Lung (tissue), 12 donors: ENCODE measurements around the gene TAF1B. TPM values are rescaled to one million over a fixed set of nuclear protein-coding genes. Genes with fewer than 3 reads are reported as not detected.

Experiments used
- ATAC-seq: fragments of 200-7000 bp; cut with Tn5 transposase; one replicate; pipeline ENCODE4 v1.9.1; 2020; ENCODE audit warnings: moderate number of reproducible peaks; ENCODE audit not compliant: insufficient read depth, low FRiP score
- DNase-seq, 3 donors: peaks; one replicate each; pipeline ENCODE4 v3.0.0-alpha.2; 2013 to 2017
- H3K27ac ChIP-seq, 2 donors: one replicate each; pipeline ENCODE4 v1.5.1; 2013; ENCODE audit warnings: mild to moderate bottlenecking in 2 of 2, moderate library complexity in 2 of 2, control low read depth in 1 of 2, inconsistent platforms in 1 of 2, low read depth in 1 of 2, low read length in 1 of 2
- H3K27me3 ChIP-seq, 3 donors: one replicate each; pipeline ENCODE4 v1.5.1; 2013; ENCODE audit warnings: low read length in 2 of 3; ENCODE audit not compliant: control insufficient read depth in 3 of 3, insufficient read depth in 3 of 3
- H3K36me3 ChIP-seq, 4 donors: one replicate each; pipeline ENCODE4 v1.5.1; 2013; ENCODE audit warnings: low read length in 4 of 4, mild to moderate bottlenecking in 1 of 4, moderate library complexity in 1 of 4; ENCODE audit not compliant: control insufficient read depth in 4 of 4, insufficient read depth in 4 of 4
- H3K4me1 ChIP-seq, 5 donors: one replicate each; pipeline ENCODE4 v1.5.1; 2013; ENCODE audit warnings: low read length in 5 of 5, mild to moderate bottlenecking in 2 of 5, moderate library complexity in 1 of 5; ENCODE audit not compliant: control insufficient read depth in 5 of 5, insufficient read depth in 5 of 5
- H3K4me3 ChIP-seq: one replicate; pipeline ENCODE4 v1.5.1; 2013; ENCODE audit warnings: mild to moderate bottlenecking, control low read depth, moderate library complexity
- H3K9ac ChIP-seq, 2 donors: one replicate each; pipeline ENCODE4 v1.5.1; 2013; ENCODE audit warnings: low read length in 2 of 2, control low read depth in 1 of 2; ENCODE audit not compliant: insufficient read depth in 1 of 2
- H3K9me3 ChIP-seq, 4 donors: one replicate each; pipeline ENCODE4 v1.5.1; 2013; ENCODE audit warnings: low read length in 3 of 4, mild to moderate bottlenecking in 1 of 4, moderate library complexity in 1 of 4; ENCODE audit not compliant: control insufficient read depth in 4 of 4, insufficient read depth in 3 of 4
- CTCF ChIP-seq: IDR thresholded peaks from 2 replicates; pipeline ENCODE4 v1.5.1; 2012; ENCODE audit warnings: mild to moderate bottlenecking; ENCODE audit errors: control extremely low read depth, extremely low read depth
- WGBS, 2 donors: extraction: QIAGEN DNeasy Blood & Tissue Kit; methylation state at CpG; one replicate each; pipeline ENCODE4 v1.1.7; 2013; 5-methylcytosine and 5-hydroxymethylcytosine counted together
- polyA plus RNA-seq, 2 donors: library from polyadenylated mRNA; stranded (reverse); fragments of 200-250 nt; gene quantifications; one replicate each; pipeline ENCODE4 v1.2.1, GENCODE V29; 2013
- total RNA-seq, 2 donors: library from RNA; depleted of rRNA in 1 of 2; stranded (reverse); fragments of >200 nt in 1 of 2; gene quantifications; one replicate each; pipeline ENCODE4 v1.2.1, GENCODE V29; 2014 to 2021
- donor health status: control.
- donor health status: control.
- donor health status: Bipolar disorder and iron deficiency.
- donor health status: healthy.
- donor health status: DM: yes; HTN: yes; CAD: no.

Gene TAF1B
- total and polyA plus RNA-seq, 4 donors = 6.1 to 46.3 (median 14.9) TPM

GRCh38 chr2:9821805-9822445, 21.3 kb upstream of the TAF1B start:
- Histone ChIP-seq H3K4me1 (no peaks in the 10 kb centered on the region), H3K9ac (no peak overlapping the region), H3K27ac (no peak overlapping the region), H3K4me3 (no peak overlapping the region), H3K9me3 (no peaks in the 10 kb centered on the region), H3K36me3 (no peaks in the 10 kb centered on the region), H3K27me3 (no peaks in the 10 kb centered on the region)
- no peak for DNase-seq
- TF ChIP-seq CTCF = no peak
- ATAC-seq = no peak
- WGBS, 2 donors = 94 to 97% methylated on average over 12 of the region's 12 CpGs

- Histone ChIP-seq H3K27me3 (no peaks in the 10 kb centered on the region), H3K4me3 (no peak overlapping the region), H3K9me3 (no peaks in the 10 kb centered on the region), H3K9ac (no peak overlapping the region), H3K27ac (no peak overlapping the region), H3K4me1 (no peaks in the 10 kb centered on the region), H3K36me3 (no peaks in the 10 kb centered on the region)
- 96 to 97% methylated on average over 3 of the region's 3 CpGs for WGBS, 2 donors
- ATAC-seq (no peak), DNase-seq (no peak)
- no peak for TF ChIP-seq CTCF
Measured at GRCh38 chr2:9824441-9824840, 18.8 kb upstream of the TAF1B start.

- no peak overlapping the region for H3K9ac ChIP-seq
- no peak overlapping the region for H3K4me3 ChIP-seq
- TF ChIP-seq CTCF = no peak
- no peaks in the 10 kb centered on the region for H3K9me3 ChIP-seq
- no peaks in the 10 kb centered on the region for H3K36me3 ChIP-seq
- DNase-seq = no peak
- WGBS, 2 donors = 88 to 92% methylated on average over 5 of the region's 5 CpGs
- H3K27me3 ChIP-seq = no peaks in the 10 kb centered on the region
- no peak overlapping the region for H3K27ac ChIP-seq
- no peaks in the 10 kb centered on the region for H3K4me1 ChIP-seq
- ATAC-seq = no peak
Measured at GRCh38 chr2:9824956-9825720, 18.1 kb upstream of the TAF1B start.
